GM21381 (cell line): ENCODE measurements around the gene ZNF892.
"Not testable (repeated sequence)": the region's sequence is repeated elsewhere in the genome, so short reads cannot be mapped to it uniquely, and the experiment has no call there.

Source experiments
- ATAC-seq: cut with Tn5 transposase; IDR thresholded peaks from one replicate; pipeline ENCODE4 v1.9.1; 2021; ENCODE audit warnings: mild to moderate bottlenecking, moderate library complexity; ENCODE audit not compliant: unreplicated experiment

Gene ZNF892

GRCh38 chr2:95220449-95220848, 13.1 kb downstream of the ZNF892 start:
- no peak for ATAC-seq

- ATAC-seq: no peak
Observed at GRCh38 chr2:95225658-95226057, 18.3 kb downstream of the ZNF892 start.

GRCh38 chr2:95231723-95232122, 24.4 kb downstream of the ZNF892 start:
- no peak for ATAC-seq

- ATAC-seq: no peak
Observed at GRCh38 chr2:95232232-95232631, 24.9 kb downstream of the ZNF892 start.

- no peak for ATAC-seq
Observed at GRCh38 chr2:95234286-95234785, 27.0 kb downstream of the ZNF892 start.

GRCh38 chr2:95234816-95235215, 27.5 kb downstream of the ZNF892 start:
- no peak for ATAC-seq

- no peak for ATAC-seq
Observed at GRCh38 chr2:95238131-95238530, 30.8 kb downstream of the ZNF892 start.

- ATAC-seq: no peak
Observed at GRCh38 chr2:95240091-95240490, 32.8 kb downstream of the ZNF892 start.

GRCh38 chr2:95240556-95240955, 33.2 kb downstream of the ZNF892 start:
- no peak for ATAC-seq

- not testable (repeated sequence) for ATAC-seq
Observed at GRCh38 chr2:95242084-95242483, 34.8 kb downstream of the ZNF892 start.
